Caco-2 (cell line): ENCODE results near the gene PIGU. TPM values are rescaled to one million over a fixed set of nuclear protein-coding genes. Genes with fewer than 3 reads are reported as not detected.

Experiments used
- BruUV-seq: library from RNA; stranded (reverse); fragments of 400-500 nt; replicated peaks from 2 replicates; lab custom pipeline; 2021; lab: Mats Ljungman, UMichigan
- CTCF ChIA-PET: fragments of 300-600 bp; sonication (Branson Sonifier 250); formaldehyde crosslinking; loops from one replicate; lab custom pipeline; 2022; ENCODE audit warnings: antibody characterized with exemption; lab: Charles Lee
- POLR2A ChIA-PET: fragments of 300-600 bp; sonication (Branson Sonifier 250); formaldehyde crosslinking; loops from one replicate; lab custom pipeline; 2022; ENCODE audit warnings: antibody characterized with exemption; lab: Charles Lee
- DNase-seq, 2 experiments: peaks; one replicate each; pipeline versions ENCODE4 v3.0.0 to v3.0.0-alpha.2; 2020 to 2022
- H3K27me3 ChIP-seq: replicated peaks from 2 replicates; pipeline ENCODE4 v1.6.0; 2011; ENCODE audit warnings: low read length; ENCODE audit not compliant: control insufficient read depth, insufficient read depth
- H3K36me3 ChIP-seq: 2 replicates; pipeline ENCODE4 v1.5.1; 2011; ENCODE audit warnings: low read length; ENCODE audit not compliant: control insufficient read depth, insufficient read depth
- H3K4me1 ChIP-seq: fragments of 250-450 bp; sonication (Bioruptor Pico); 2 replicates; pipeline ENCODE4 v1.5.1; 2020; ENCODE audit warnings: mild to moderate bottlenecking
- H3K4me3 ChIP-seq: 2 replicates; pipeline ENCODE4 v1.5.1; 2011; ENCODE audit warnings: low read depth, mild to moderate bottlenecking, control low read depth, low read length
- H3K9me3 ChIP-seq: fragments of 250-450 bp; sonication (Bioruptor Pico); 2 replicates; pipeline ENCODE4 v1.5.1; 2020; ENCODE audit warnings: mild to moderate bottlenecking, moderate library complexity
- H3K27ac Mint-ChIP-seq: one replicate; pipeline ENCODE4 v1.8.0; 2022; ENCODE audit warnings: mixed read lengths; ENCODE audit not compliant: unreplicated experiment
- H3K27me3 Mint-ChIP-seq: one replicate; pipeline ENCODE4 v1.8.0; 2022; ENCODE audit warnings: mixed read lengths; ENCODE audit not compliant: insufficient read depth, unreplicated experiment
- H3K36me3 Mint-ChIP-seq: one replicate; pipeline ENCODE4 v1.8.0; 2022; ENCODE audit warnings: mild to moderate bottlenecking, mixed read lengths; ENCODE audit not compliant: insufficient read depth, unreplicated experiment
- H3K4me1 Mint-ChIP-seq: one replicate; pipeline ENCODE4 v1.8.0; 2022; ENCODE audit warnings: low read depth, mixed read lengths; ENCODE audit not compliant: unreplicated experiment
- H3K4me3 Mint-ChIP-seq: one replicate; pipeline ENCODE4 v1.8.0; 2022; ENCODE audit warnings: mild to moderate bottlenecking, moderate library complexity, mixed read lengths; ENCODE audit not compliant: unreplicated experiment
- H3K9me3 Mint-ChIP-seq: one replicate; pipeline ENCODE4 v1.8.0; 2022; ENCODE audit warnings: mixed read lengths; ENCODE audit not compliant: unreplicated experiment
- CTCF ChIP-seq, 2 experiments: fragments of 200-600 bp in 1 of 2; IDR thresholded peaks; 1 replicate in 1 of 2; 2 replicates in 1 of 2; pipeline versions ENCODE4 v1.5.1 to v1.8.0; 2011 to 2022; ENCODE audit warnings: antibody characterized with exemption in 1 of 2, control low read depth in 1 of 2, inconsistent platforms in 1 of 2, low read depth in 1 of 2, low read length in 1 of 2, mild to moderate bottlenecking in 1 of 2, moderate library complexity in 1 of 2; ENCODE audit not compliant: insufficient read depth in 1 of 2, severe bottlenecking in 1 of 2, unreplicated experiment in 1 of 2
- intact Hi-C: fragments of 100-400 bp; cut with micrococcal nuclease; formaldehyde crosslinking; loops from one replicate; pipeline ENCODE4 v1.10.0; 2022; ENCODE audit not compliant: unreplicated experiment
- total RNA-seq: library from RNA; stranded (reverse); gene quantifications from 2 replicates; pipeline ENCODE4 v1.2.3, GENCODE V29; 2022

The PIGU gene
- total RNA-seq, 1 experiment from 2014 or later, result 61.7 TPM

GRCh38 chr20:34651200-34651599 is 25.7 kb downstream of the PIGU start:
- H3K27me3 Mint-ChIP-seq, result no peaks in the 10 kb centered on the region
- no peak overlapping the region for H3K4me3 ChIP-seq
- CTCF ChIA-PET, result interaction anchor here (0.6 kb wide), 2 partner anchors 42 to 289 kb away, joined by 3 to 7 read pairs; no protein-coding TSS in a partner anchor
- no peak for TF ChIP-seq CTCF (IDR thresholded peaks at IDR 0.05; ENCODE audit: insufficient read depth in 1 of 2, low read depth in 1 of 2, low read length in 1 of 2, severe bottlenecking in 1 of 2, unreplicated experiment in 1 of 2)
- intact Hi-C loops, result no loop called here
- no peak overlapping the region for H3K4me3 Mint-ChIP-seq
- BruUV-seq, result no TSS peak
- H3K4me1 ChIP-seq, result no peaks in the 10 kb centered on the region
- H3K36me3 Mint-ChIP-seq, result peaks cover 16% of the 10 kb centered on the region
- POLR2A ChIA-PET, result interaction anchor here (0.5 kb wide), 1 partner anchor 109 kb away, joined by 7 read pairs; no protein-coding TSS in a partner anchor
- no peaks in the 10 kb centered on the region for H3K4me1 Mint-ChIP-seq
- no peak for DNase-seq
- H3K27ac Mint-ChIP-seq, result no peak overlapping the region
- H3K9me3 ChIP-seq, result no peaks in the 10 kb centered on the region
- no peaks in the 10 kb centered on the region for H3K27me3 ChIP-seq
- no peaks in the 10 kb centered on the region for H3K9me3 Mint-ChIP-seq
- H3K36me3 ChIP-seq, result no peaks in the 10 kb centered on the region; the same call in 1 of the 2 replicates

DNA sequence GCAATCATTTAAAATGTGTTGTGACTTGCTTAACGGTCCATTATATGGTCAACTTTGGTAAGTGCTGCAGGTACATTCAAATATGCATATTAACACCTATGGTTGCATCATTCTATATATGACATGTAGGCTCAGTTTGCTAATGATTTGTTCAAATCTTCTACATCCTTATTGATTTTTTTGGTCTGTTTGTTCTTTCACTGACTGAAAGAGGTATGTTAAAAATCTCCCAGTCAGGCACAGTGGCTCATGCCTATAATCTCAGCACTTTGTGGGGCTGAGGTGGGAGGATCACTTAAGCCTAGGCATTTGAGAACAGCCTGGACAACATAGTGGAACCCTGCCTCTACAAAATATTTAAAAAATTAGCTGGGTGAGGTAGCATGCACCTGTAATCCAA is 29.2 kb downstream of the PIGU start:
- Mint-ChIP-seq H3K27ac (no peak overlapping the region), H3K9me3 (no peaks in the 10 kb centered on the region), H3K36me3 (peaks cover 9% of the 10 kb centered on the region), H3K4me3 (no peak overlapping the region), H3K27me3 (no peaks in the 10 kb centered on the region), H3K4me1 (no peaks in the 10 kb centered on the region)
- ChIA-PET CTCF (interaction anchor here (0.7 to 1.2 kb wide), 2 partner anchors 37 to 57 kb away, joined by 3 to 5 read pairs; no protein-coding TSS in a partner anchor), POLR2A (interaction anchor here (0.5 to 0.7 kb wide), 2 partner anchors 56 to 284 kb away, joined by 3 to 7 read pairs; partner anchors contain the start of genes ITCH and TP53INP2)
- Histone ChIP-seq H3K9me3 (no peaks in the 10 kb centered on the region), H3K27me3 (no peaks in the 10 kb centered on the region), H3K4me1 (no peaks in the 10 kb centered on the region), H3K4me3 (no peak overlapping the region), H3K36me3 (no peaks in the 10 kb centered on the region)
- no peak for TF ChIP-seq CTCF (IDR thresholded peaks at IDR 0.05; ENCODE audit: insufficient read depth in 1 of 2, low read depth in 1 of 2, low read length in 1 of 2, severe bottlenecking in 1 of 2, unreplicated experiment in 1 of 2)
- no TSS peak for BruUV-seq
- intact Hi-C loops, result no loop called here
- no peak for DNase-seq

- intact Hi-C loops, result loop anchor here (2.0 kb wide), 1 partner anchor 18 kb away; no protein-coding TSS in a partner anchor
- TF ChIP-seq CTCF (IDR thresholded peaks at IDR 0.05; ENCODE audit: insufficient read depth in 1 of 2, low read depth in 1 of 2, low read length in 1 of 2, severe bottlenecking in 1 of 2, unreplicated experiment in 1 of 2), result no peak
- H3K27me3 Mint-ChIP-seq, result no peaks in the 10 kb centered on the region
- H3K4me3 ChIP-seq, result no peak overlapping the region
- H3K9me3 Mint-ChIP-seq, result no peaks in the 10 kb centered on the region
- no peaks in the 10 kb centered on the region for H3K36me3 ChIP-seq
- no peak overlapping the region for H3K4me3 Mint-ChIP-seq
- CTCF ChIA-PET, result interaction anchor here (0.7 kb wide), 1 partner anchor 1420 kb away, joined by 3 read pairs; no protein-coding TSS in a partner anchor
- DNase-seq, result no peak
- H3K4me1 Mint-ChIP-seq, result no peaks in the 10 kb centered on the region
- no TSS peak for BruUV-seq
- H3K9me3 ChIP-seq, result no peaks in the 10 kb centered on the region
- no peaks in the 10 kb centered on the region for H3K4me1 ChIP-seq
- no peaks in the 10 kb centered on the region for H3K36me3 Mint-ChIP-seq
- H3K27me3 ChIP-seq, result no peaks in the 10 kb centered on the region
- no peak overlapping the region for H3K27ac Mint-ChIP-seq
- POLR2A ChIA-PET, result no interaction called here
These were observed 31.9 kb downstream of the PIGU start for GRCh38 chr20:34644951-34645350.
